HEK293 (cell line): ENCODE measurements around the gene RASAL2.
A peak's percentile ranks its signal among the peaks of the same experiment; 100 is the strongest.

Experiments
- ELK4 ChIP-seq: IDR thresholded peaks from 2 replicates; pipeline ENCODE4 v1.6.1; 2011; ENCODE audit warnings: mild to moderate bottlenecking, low read depth, low read length, borderline replicate concordance
- FEZF1 ChIP-seq: fragments of 450-650 bp; formaldehyde crosslinking; IDR thresholded peaks from 2 replicates; pipeline ENCODE4 v1.5.1; 2016; ENCODE audit warnings: missing biosample characterization, missing genetic modification characterization
- GFI1B ChIP-seq: fragments of 450-650 bp; formaldehyde crosslinking; IDR thresholded peaks from 2 replicates; pipeline ENCODE4 v1.5.1; 2016; ENCODE audit warnings: missing biosample characterization, missing genetic modification characterization
- GLIS2 ChIP-seq: fragments of 450-650 bp; formaldehyde crosslinking; IDR thresholded peaks from 2 replicates; pipeline ENCODE4 v1.5.1; 2016; ENCODE audit warnings: missing biosample characterization, missing genetic modification characterization
- HOXD13 ChIP-seq: sonication (generic); formaldehyde crosslinking; IDR thresholded peaks from 2 replicates; pipeline ENCODE4 v1.8.0; 2022; ENCODE audit warnings: missing genetic modification reagents, borderline replicate concordance
- KLF7 ChIP-seq: fragments of 450-650 bp; formaldehyde crosslinking; IDR thresholded peaks from 2 replicates; pipeline ENCODE4 v1.5.1; 2016; ENCODE audit warnings: missing biosample characterization, missing genetic modification characterization, borderline replicate concordance
- PRDM1 ChIP-seq: fragments of 450-650 bp; formaldehyde crosslinking; IDR thresholded peaks from 2 replicates; pipeline ENCODE4; 2016; ENCODE audit warnings: missing biosample characterization, missing genetic modification characterization
- REPIN1 ChIP-seq: fragments of 450-650 bp; formaldehyde crosslinking; IDR thresholded peaks from 2 replicates; pipeline ENCODE4 v1.5.1; 2017; ENCODE audit warnings: missing biosample characterization, missing genetic modification characterization, low read depth
- SP7 ChIP-seq: fragments of 450-650 bp; formaldehyde crosslinking; IDR thresholded peaks from 2 replicates; pipeline ENCODE4 v1.5.1; 2016; ENCODE audit warnings: missing biosample characterization, missing genetic modification characterization
- ZFP3 ChIP-seq: fragments of 450-650 bp; formaldehyde crosslinking; IDR thresholded peaks from 2 replicates; pipeline ENCODE4 v1.5.1; 2016; ENCODE audit warnings: low read depth, missing biosample characterization, missing genetic modification characterization
- ZFP69B ChIP-seq: fragments of 450-650 bp; formaldehyde crosslinking; IDR thresholded peaks from 2 replicates; pipeline ENCODE4 v1.5.1; 2016; ENCODE audit warnings: missing biosample characterization, missing genetic modification characterization
- ZNF10 ChIP-seq: fragments of 450-650 bp; formaldehyde crosslinking; IDR thresholded peaks from 2 replicates; pipeline ENCODE4 v1.5.1; 2017; ENCODE audit warnings: missing biosample characterization, missing genetic modification characterization
- ZNF184 ChIP-seq: fragments of 450-650 bp; IDR thresholded peaks from 2 replicates; pipeline ENCODE4 v1.5.1; 2018; ENCODE audit warnings: missing biosample characterization, mild to moderate bottlenecking, missing genetic modification characterization
- ZNF214 ChIP-seq: fragments of 450-650 bp; formaldehyde crosslinking; IDR thresholded peaks from 2 replicates; pipeline ENCODE4 v1.5.1; 2017; ENCODE audit warnings: missing biosample characterization, mild to moderate bottlenecking, missing genetic modification characterization, borderline replicate concordance
- ZNF23 ChIP-seq: fragments of 450-650 bp; formaldehyde crosslinking; IDR thresholded peaks from 2 replicates; pipeline ENCODE4 v1.5.1; 2016; ENCODE audit warnings: missing biosample characterization, missing genetic modification characterization, borderline replicate concordance
- ZNF239 ChIP-seq: fragments of 450-650 bp; formaldehyde crosslinking; IDR thresholded peaks from 2 replicates; pipeline ENCODE4 v1.5.1; 2016; ENCODE audit warnings: missing biosample characterization, missing genetic modification characterization
- ZNF292 ChIP-seq: fragments of 450-650 bp; formaldehyde crosslinking; IDR thresholded peaks from 2 replicates; pipeline ENCODE4 v1.5.1; 2016; ENCODE audit warnings: low read depth, missing biosample characterization, missing genetic modification characterization, borderline replicate concordance
- ZNF391 ChIP-seq: fragments of 450-650 bp; formaldehyde crosslinking; IDR thresholded peaks from 2 replicates; pipeline ENCODE4 v1.5.1; 2016; ENCODE audit warnings: low read depth, missing biosample characterization, missing genetic modification characterization, borderline replicate concordance
- ZNF433 ChIP-seq: fragments of 450-650 bp; formaldehyde crosslinking; IDR thresholded peaks from 2 replicates; pipeline ENCODE4 v1.5.1; 2016; ENCODE audit warnings: missing biosample characterization, missing genetic modification characterization, low read depth
- ZNF510 ChIP-seq: fragments of 450-650 bp; formaldehyde crosslinking; IDR thresholded peaks from 2 replicates; pipeline ENCODE4 v1.5.1; 2018; ENCODE audit warnings: mild to moderate bottlenecking, missing genetic modification characterization, missing biosample characterization; ENCODE audit not compliant: insufficient replicate concordance
- ZNF514 ChIP-seq: fragments of 450-650 bp; formaldehyde crosslinking; IDR thresholded peaks from 2 replicates; pipeline ENCODE4 v1.5.1; 2016; ENCODE audit warnings: missing biosample characterization, missing genetic modification characterization
- ZNF549 ChIP-seq: fragments of 450-650 bp; IDR thresholded peaks from 2 replicates; pipeline ENCODE4 v1.5.1; 2018; ENCODE audit warnings: missing biosample characterization, missing genetic modification characterization, mild to moderate bottlenecking, inconsistent platforms, moderate library complexity
- ZNF560 ChIP-seq: fragments of 450-650 bp; formaldehyde crosslinking; IDR thresholded peaks from 2 replicates; pipeline ENCODE4 v1.5.1; 2017; ENCODE audit warnings: missing biosample characterization, missing genetic modification characterization, borderline replicate concordance
- ZNF610 ChIP-seq: fragments of 450-650 bp; formaldehyde crosslinking; IDR thresholded peaks from 2 replicates; pipeline ENCODE4 v1.5.1; 2016; ENCODE audit warnings: missing biosample characterization, missing genetic modification characterization, borderline replicate concordance
- ZNF623 ChIP-seq: fragments of 450-650 bp; formaldehyde crosslinking; IDR thresholded peaks from 2 replicates; pipeline ENCODE4 v1.5.1; 2016; ENCODE audit warnings: missing biosample characterization, missing genetic modification characterization
- ZNF639 ChIP-seq: fragments of 450-650 bp; formaldehyde crosslinking; IDR thresholded peaks from 2 replicates; pipeline ENCODE4 v1.5.1; 2016; ENCODE audit warnings: missing biosample characterization, missing genetic modification characterization
- ZNF768 ChIP-seq: fragments of 450-650 bp; formaldehyde crosslinking; IDR thresholded peaks from 2 replicates; pipeline ENCODE4 v1.5.1; 2018; ENCODE audit warnings: missing biosample characterization, mild to moderate bottlenecking, missing genetic modification characterization
- ZSCAN16 ChIP-seq: fragments of 450-650 bp; formaldehyde crosslinking; IDR thresholded peaks from 2 replicates; pipeline ENCODE4 v1.5.1; 2016; ENCODE audit warnings: missing biosample characterization, missing genetic modification characterization
- TF ChIP-seq, protein P1 (sequence below): fragments of 450-650 bp; formaldehyde crosslinking; IDR thresholded peaks from 2 replicates; pipeline ENCODE4 v1.5.1; 2016; ENCODE audit warnings: missing biosample characterization, missing genetic modification characterization
- TF ChIP-seq, protein P2 (sequence below): fragments of 450-650 bp; formaldehyde crosslinking; IDR thresholded peaks from 2 replicates; pipeline ENCODE4 v1.5.1; 2016; ENCODE audit warnings: missing biosample characterization, missing genetic modification characterization
- TF ChIP-seq, protein P3 (sequence below): fragments of 450-650 bp; formaldehyde crosslinking; IDR thresholded peaks from 2 replicates; pipeline ENCODE4 v1.5.1; 2016; ENCODE audit warnings: missing biosample characterization, missing genetic modification characterization
- TF ChIP-seq, protein P4 (sequence below): fragments of 450-650 bp; formaldehyde crosslinking; IDR thresholded peaks from 2 replicates; pipeline ENCODE4 v1.5.1; 2016; ENCODE audit warnings: missing biosample characterization, missing genetic modification characterization

RASAL2 gene

GRCh38 chr1:178530037-178530402, 436.1 kb downstream of the RASAL2 start (continued):
- TF ChIP-seq, protein P1, sequence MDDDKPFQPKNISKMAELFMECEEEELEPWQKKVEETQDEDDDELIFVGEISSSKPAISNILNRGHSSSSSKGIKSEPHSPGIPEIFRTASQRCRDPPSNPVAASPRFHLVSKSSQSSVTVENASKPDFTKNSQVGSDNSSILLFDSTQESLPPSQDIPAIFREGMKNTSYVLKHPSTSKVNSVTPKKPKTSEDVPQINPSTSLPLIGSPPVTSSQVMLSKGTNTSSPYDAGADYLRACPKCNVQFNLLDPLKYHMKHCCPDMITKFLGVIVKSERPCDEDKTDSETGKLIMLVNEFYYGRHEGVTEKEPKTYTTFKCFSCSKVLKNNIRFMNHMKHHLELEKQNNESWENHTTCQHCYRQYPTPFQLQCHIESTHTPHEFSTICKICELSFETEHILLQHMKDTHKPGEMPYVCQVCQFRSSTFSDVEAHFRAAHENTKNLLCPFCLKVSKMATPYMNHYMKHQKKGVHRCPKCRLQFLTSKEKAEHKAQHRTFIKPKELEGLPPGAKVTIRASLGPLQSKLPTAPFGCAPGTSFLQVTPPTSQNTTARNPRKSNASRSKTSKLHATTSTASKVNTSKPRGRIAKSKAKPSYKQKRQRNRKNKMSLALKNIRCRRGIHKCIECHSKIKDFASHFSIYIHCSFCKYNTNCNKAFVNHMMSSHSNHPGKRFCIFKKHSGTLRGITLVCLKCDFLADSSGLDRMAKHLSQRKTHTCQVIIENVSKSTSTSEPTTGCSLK (tag by site-specific recombination), result no peak
- TF ChIP-seq ZFP69B (tag by site-specific recombination), result peak; percentile 55; the same call in 1 of the 2 replicates
- TF ChIP-seq ZNF239 (tag by site-specific recombination), result no peak
- no peak for TF ChIP-seq ZNF23 (tag by site-specific recombination)
- TF ChIP-seq ZNF560 (tag by site-specific recombination), result no peak
- no peak for TF ChIP-seq ZNF610 (tag by site-specific recombination)
- TF ChIP-seq ZNF10 (tag by site-specific recombination), result peak; percentile 52; the same call in 1 of the 2 replicates
- TF ChIP-seq ELK4, result no peak
- TF ChIP-seq, protein P2, sequence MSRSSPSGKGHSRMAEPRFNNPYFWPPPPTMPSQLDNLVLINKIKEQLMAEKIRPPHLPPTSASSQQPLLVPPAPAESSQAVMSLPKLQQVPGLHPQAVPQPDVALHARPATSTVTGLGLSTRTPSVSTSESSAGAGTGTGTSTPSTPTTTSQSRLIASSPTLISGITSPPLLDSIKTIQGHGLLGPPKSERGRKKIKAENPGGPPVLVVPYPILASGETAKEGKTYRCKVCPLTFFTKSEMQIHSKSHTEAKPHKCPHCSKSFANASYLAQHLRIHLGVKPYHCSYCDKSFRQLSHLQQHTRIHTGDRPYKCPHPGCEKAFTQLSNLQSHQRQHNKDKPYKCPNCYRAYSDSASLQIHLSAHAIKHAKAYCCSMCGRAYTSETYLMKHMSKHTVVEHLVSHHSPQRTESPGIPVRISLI (tag by site-specific recombination), result no peak
- TF ChIP-seq KLF7 (tag by site-specific recombination), result no peak
- no peak for TF ChIP-seq ZNF623 (tag by site-specific recombination)
- no peak for TF ChIP-seq ZNF391 (tag by site-specific recombination)
- TF ChIP-seq, protein P3, sequence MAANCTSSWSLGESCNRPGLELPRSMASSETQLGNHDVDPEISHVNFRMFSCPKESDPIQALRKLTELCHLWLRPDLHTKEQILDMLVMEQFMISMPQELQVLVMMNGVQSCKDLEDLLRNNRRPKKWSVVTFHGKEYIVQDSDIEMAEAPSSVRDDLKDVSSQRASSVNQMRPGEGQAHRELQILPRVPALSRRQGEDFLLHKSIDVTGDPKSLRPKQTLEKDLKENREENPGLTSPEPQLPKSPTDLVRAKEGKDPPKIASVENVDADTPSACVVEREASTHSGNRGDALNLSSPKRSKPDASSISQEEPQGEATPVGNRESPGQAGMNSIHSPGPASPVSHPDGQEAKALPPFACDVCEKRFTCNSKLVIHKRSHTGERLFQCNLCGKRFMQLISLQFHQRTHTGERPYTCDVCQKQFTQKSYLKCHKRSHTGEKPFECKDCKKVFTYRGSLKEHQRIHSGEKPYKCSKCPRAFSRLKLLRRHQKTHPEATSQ (tag by site-specific recombination), result no peak
- TF ChIP-seq GFI1B (tag by site-specific recombination), result no peak
- 0 out of 2 replicates have a peak, but pooled peaks have one; percentile 28 for TF ChIP-seq ZNF184
- TF ChIP-seq ZNF768, result no peak
- TF ChIP-seq SP7 (tag by site-specific recombination), result peak; percentile 85
- no peak for TF ChIP-seq ZSCAN16 (tag by site-specific recombination)
- no peak for TF ChIP-seq ZNF214 (tag by site-specific recombination)
- no peak for TF ChIP-seq PRDM1
- no peak for TF ChIP-seq ZNF433 (tag by site-specific recombination)
- no peak for TF ChIP-seq FEZF1 (tag by site-specific recombination)
- TF ChIP-seq, protein P4, sequence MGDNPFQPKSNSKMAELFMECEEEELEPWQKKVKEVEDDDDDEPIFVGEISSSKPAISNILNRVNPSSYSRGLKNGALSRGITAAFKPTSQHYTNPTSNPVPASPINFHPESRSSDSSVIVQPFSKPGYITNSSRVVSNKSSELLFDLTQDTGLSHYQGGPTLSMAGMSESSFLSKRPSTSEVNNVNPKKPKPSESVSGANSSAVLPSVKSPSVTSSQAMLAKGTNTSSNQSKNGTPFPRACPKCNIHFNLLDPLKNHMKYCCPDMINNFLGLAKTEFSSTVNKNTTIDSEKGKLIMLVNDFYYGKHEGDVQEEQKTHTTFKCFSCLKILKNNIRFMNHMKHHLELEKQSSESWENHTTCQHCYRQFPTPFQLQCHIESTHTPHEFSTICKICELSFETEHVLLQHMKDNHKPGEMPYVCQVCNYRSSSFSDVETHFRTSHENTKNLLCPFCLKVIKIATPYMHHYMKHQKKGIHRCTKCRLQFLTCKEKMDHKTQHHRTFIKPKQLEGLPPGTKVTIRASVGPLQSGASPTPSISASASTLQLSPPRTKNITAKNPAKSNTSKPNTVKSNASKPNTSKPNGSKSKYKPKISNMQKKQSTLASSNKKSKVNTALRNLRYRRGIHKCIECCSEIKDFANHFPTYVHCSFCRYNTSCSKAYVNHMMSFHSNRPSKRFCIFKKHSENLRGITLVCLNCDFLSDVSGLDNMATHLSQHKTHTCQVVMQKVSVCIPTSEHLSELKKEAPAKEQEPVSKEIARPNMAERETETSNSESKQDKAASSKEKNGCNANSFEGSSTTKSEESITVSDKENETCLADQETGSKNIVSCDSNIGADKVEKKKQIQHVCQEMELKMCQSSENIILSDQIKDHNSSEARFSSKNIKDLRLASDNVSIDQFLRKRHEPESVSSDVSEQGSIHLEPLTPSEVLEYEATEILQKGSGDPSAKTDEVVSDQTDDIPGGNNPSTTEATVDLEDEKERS, result 0 out of 2 replicates have a peak, but pooled peaks have one; percentile 58
- no peak for TF ChIP-seq HOXD13 (CRISPR knock-in tag)
- TF ChIP-seq REPIN1, result no peak
- no peak for TF ChIP-seq ZNF514 (tag by site-specific recombination)
- no peak for TF ChIP-seq ZNF292 (tag by site-specific recombination)
- TF ChIP-seq ZNF639, result peak; percentile 86
- no peak for TF ChIP-seq ZNF510 (tag by site-specific recombination)
- TF ChIP-seq ZNF549 (tag by site-specific recombination), result no peak
- peak; percentile 66 for TF ChIP-seq GLIS2 (tag by site-specific recombination)
- TF ChIP-seq ZFP3, result no peak
